HEK293T (cell line): ENCODE measurements around the gene PBRM1.

ENCODE experiments used
- ARNT ChIP-seq: fragments of 450-650 bp; IDR thresholded peaks from 2 replicates; pipeline ENCODE4 v1.6.1; 2017; ENCODE audit warnings: mild to moderate bottlenecking
- BHLHE40 ChIP-seq: fragments of 450-650 bp; IDR thresholded peaks from 2 replicates; pipeline ENCODE4 v1.6.1; 2016; ENCODE audit warnings: mild to moderate bottlenecking, moderate library complexity, borderline replicate concordance
- ELF4 ChIP-seq: fragments of 450-650 bp; IDR thresholded peaks from 2 replicates; pipeline ENCODE4 v1.6.1; 2017; ENCODE audit warnings: antibody characterized with exemption
- FOXA1 ChIP-seq: fragments of 450-650 bp; IDR thresholded peaks from 2 replicates; pipeline ENCODE4 v1.6.1; 2016; ENCODE audit warnings: mild to moderate bottlenecking
- FOXK2 ChIP-seq: fragments of 450-650 bp; IDR thresholded peaks from 2 replicates; pipeline ENCODE4 v1.6.1; 2016; ENCODE audit warnings: mild to moderate bottlenecking
- HDGF ChIP-seq: fragments of 450-650 bp; IDR thresholded peaks from 2 replicates; pipeline ENCODE4 v1.6.1; 2017; ENCODE audit warnings: antibody characterized with exemption, borderline replicate concordance
- L3MBTL2 ChIP-seq: fragments of 450-650 bp; conservative IDR thresholded peaks from 2 replicates; pipeline ENCODE4 v1.6.1; 2016; ENCODE audit warnings: mild to moderate bottlenecking
- SP1 ChIP-seq: fragments of 450-650 bp; IDR thresholded peaks from 2 replicates; pipeline ENCODE4 v1.6.1; 2017

DNA sequence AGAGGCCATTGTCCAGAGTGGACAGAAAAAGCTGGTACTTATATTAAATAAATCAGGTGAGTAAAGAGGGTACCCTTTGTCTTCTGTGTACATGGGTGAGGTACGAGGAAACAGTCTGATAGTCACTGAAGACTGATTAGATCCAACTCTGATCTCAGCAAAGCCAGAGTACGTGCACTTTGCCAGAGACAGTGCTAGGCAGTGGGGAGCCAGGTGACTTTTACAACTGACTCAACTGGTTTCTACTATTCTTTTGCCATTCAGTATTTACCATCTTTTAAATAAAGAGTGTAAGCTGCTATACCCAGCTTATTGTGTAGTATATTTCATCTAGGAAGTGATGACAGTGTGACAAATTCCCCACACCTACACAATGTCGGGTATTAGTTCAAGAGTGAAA lies 3.4 kb upstream of the PBRM1 start:
- no peak for TF ChIP-seq SP1
- no peak for TF ChIP-seq FOXA1
- TF ChIP-seq ELF4: no peak
- TF ChIP-seq BHLHE40: no peak
- no peak for TF ChIP-seq L3MBTL2
- no peak for TF ChIP-seq HDGF
- no peak for TF ChIP-seq ARNT
- no peak for TF ChIP-seq FOXK2
